HG02642 (cell line): ENCODE results near the gene GNAO1.
A peak's percentile ranks its signal among the peaks of the same experiment; 100 is the strongest.
"Not testable (repeated sequence)": the region's sequence is repeated elsewhere in the genome, so short reads cannot be mapped to it uniquely, and the experiment has no call there.

Experiments used
- ATAC-seq: cut with Tn5 transposase; IDR thresholded peaks from one replicate; pipeline ENCODE4 v1.9.1; 2021; ENCODE audit warnings: mild to moderate bottlenecking; ENCODE audit not compliant: unreplicated experiment, poor library complexity

The GNAO1 gene

DNA sequence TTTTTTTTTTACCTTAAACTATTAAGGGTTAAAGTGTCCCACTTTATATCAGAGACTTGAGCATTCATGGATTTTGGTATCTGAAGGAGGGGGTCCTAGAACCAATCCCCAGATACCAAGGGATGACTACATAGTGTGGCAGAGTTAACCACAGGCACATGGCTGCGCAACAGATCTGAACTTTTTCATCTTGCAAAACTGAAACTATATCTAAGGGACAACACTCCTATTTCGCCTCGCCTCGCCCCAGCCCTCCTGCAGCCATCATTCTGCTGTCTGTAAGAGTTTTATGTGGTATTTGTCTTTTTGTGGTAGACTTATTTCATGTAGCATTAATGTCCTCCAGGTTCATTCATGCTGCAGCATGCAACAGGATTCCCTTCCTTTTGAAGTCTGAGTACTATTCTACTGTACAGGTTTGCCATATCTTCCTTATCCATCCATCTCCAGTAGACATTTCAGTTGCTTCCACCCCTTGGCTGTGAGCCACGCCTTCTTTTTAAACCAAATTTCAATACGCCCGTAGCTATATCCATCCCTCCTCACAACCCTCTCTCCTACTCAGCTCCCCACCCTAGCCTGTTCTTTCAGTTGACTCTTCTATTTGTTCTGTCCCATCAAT lies 180.8 kb downstream of the GNAO1 start:
- ATAC-seq: no peak

GRCh38 chr16:56373003-56373402 lies 181.7 kb downstream of the GNAO1 start:
- ATAC-seq: no peak

DNA sequence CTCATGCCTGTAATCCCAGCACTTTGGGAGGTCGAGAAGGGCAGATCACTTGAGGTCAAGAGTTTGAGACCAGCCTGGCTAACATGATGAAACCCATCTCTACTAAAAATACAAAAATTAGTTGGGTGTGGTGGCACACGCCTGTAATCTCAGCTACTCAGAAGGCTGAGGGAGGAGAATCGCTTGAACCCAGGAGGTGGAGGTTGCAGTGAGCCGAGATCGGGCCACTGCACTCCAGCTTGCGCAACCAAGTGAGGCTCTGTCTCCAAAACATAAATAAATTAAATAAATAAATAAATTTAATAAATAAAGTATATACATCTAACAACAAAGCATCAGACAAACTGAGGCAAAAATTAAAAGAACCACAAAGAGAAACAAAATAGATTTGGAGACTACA lies 184.5 kb downstream of the GNAO1 start:
- ATAC-seq: not testable (repeated sequence)

- ATAC-seq: not testable (repeated sequence)
Measured at GRCh38 chr16:56379044-56379443, 187.8 kb downstream of the GNAO1 start.

DNA sequence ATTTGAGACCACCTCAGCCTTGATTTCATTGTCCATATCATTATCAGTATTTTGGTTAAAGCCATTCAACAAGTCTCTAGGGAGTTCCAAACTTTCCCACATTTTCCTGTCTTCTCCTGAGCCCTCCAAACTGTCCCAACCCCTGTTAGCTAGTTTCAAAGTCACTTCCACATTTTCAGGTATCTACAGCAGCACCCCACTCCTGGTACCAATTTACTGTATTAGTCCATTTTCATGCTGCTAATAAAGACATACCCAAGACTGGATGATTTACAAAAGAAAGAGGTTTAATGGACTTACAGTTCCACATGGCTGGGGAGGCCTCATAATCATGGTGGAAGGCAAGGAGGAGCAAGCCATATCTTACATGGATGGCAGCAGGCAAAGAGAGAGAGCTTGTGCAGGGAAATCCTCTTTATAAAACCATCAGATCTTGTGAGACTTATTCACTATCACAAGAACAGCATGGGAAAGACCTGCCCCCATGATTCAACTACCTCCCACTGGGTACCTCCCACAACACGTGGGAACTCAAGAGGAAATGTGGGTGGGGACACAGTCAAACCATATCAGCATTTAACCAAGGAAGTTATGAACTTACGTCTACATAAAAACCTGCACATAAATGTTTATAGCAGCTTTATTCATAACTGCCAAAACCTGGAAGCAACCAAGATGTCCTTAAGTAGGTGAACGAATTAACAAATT lies 189.6 kb downstream of the GNAO1 start:
- ATAC-seq: not testable (repeated sequence)

DNA sequence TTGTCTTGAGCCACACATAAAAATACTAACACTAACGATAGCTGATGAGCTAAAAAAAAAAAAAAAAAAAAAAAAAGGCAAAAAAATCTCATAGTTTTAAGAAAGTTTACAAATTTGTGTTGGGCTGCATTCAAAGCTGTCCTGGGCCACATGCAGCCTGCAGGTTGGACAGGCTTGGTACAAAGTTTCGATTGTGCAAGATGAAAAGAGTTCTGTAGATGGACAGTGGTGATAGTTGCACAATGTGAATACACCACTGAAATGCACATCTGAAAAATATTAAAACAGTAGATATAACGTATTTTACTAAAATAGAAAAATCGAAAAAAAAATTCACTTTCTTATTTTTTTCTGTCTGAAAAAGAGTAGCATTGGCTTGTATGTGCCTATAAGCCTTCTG lies 191.2 kb downstream of the GNAO1 start:
- no peak for ATAC-seq

DNA sequence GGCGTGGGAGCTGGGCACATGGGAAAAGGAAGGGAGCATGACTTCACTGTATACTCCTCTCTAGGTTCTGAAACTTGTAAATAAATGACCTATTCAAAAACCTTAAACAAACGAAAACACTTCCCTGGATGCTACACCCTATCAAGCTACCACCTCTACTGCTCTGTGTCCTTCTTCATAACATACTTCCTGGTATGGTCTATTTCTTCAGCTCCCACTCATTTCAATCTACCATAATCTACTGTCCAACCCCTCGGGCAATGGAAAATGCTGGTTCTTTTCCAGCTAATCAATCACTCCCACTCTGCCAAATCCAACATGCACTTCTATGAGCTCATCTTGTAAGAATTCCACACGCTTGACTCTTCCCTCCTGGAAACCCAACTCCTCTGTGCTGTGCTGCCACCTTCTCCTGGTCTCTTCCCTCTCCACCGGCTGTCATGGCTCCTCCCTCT lies 191.6 kb downstream of the GNAO1 start:
- ATAC-seq: no peak

GRCh38 chr16:56384074-56384721 lies 192.9 kb downstream of the GNAO1 start:
- no peak for ATAC-seq

DNA sequence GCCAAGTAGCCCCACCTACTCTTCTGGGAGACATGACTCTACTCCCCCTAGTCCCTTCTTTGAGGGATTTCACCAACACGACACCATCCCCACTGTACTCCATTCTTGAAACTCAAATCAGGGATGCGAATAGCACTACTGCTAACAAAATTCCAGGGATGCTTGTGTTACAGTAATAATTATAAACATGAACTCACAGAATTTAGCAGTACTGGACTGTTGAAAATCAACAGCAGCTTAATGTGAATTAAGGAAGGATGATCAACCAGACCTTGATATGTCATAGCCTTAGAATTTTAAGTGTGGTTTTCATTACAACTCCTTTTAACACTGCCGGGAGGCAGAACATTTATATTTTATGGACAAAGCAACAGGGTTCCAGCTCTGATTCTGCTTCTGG lies 196.1 kb downstream of the GNAO1 start:
- ATAC-seq: no peak

DNA sequence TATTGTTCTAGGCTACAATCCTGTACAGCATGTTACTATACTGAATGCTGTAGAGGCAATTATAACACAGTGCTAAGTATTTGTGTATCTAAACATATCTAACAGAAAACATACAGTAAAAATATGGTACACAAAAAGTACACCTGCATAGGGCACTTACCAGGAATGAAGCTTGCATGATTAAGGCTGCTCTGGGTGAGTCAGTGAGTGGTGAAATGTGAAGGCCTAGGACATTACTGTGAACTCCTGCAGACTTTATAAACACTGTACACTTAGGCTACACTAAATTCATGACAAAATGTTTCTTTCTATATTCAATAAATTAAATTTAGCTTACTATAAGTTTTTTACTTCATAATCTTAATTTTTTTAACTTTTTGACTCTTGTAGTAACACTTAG lies 196.9 kb downstream of the GNAO1 start:
- ATAC-seq: no peak

DNA sequence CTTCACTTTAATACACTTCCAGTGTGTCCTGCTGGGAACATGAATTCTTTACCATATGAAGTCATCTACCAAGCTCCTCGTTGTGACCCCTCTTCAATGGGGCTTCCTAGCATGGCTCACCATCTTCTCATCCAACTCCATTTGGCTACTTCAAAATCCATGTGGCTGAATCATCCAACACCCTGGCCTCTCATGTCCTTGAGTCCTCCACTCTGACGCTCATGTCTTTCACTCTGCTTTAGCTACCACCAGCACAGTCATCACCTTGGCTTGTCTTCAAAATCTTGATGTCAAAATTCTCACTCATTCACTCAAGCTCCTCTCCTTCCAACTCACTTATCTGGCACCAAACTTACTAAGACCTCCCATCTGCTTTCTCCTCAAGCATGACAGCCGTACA lies 198.3 kb downstream of the GNAO1 start:
- ATAC-seq: no peak

GRCh38 chr16:56396724-56397123 lies 205.4 kb downstream of the GNAO1 start:
- ATAC-seq: not testable (repeated sequence)

- no peak for ATAC-seq
Measured at GRCh38 chr16:56399047-56399446, 207.8 kb downstream of the GNAO1 start.

GRCh38 chr16:56399486-56399885 lies 208.2 kb downstream of the GNAO1 start:
- no peak for ATAC-seq

GRCh38 chr16:56400458-56400857 lies 209.2 kb downstream of the GNAO1 start:
- ATAC-seq: no peak

- ATAC-seq: peak; percentile 63
Measured at GRCh38 chr16:56401482-56401881, 210.2 kb downstream of the GNAO1 start.

- ATAC-seq: no peak
Measured at GRCh38 chr16:56405977-56406672, 214.8 kb downstream of the GNAO1 start.
